IPS-11a (cell line): ENCODE data around the gene CYB561D1.

ENCODE experiments used
- H3K4me3 ChIP-seq: one replicate; pipeline ENCODE4 v1.5.1; 2013; ENCODE audit warnings: low read depth, low read length, control low read depth

Gene CYB561D1

GRCh38 chr1:109527846-109528695 lies 34.2 kb downstream of the CYB561D1 start:
- H3K4me3 ChIP-seq = no peak overlapping the region

GRCh38 chr1:109528712-109529111 lies 34.8 kb downstream of the CYB561D1 start:
- no peak overlapping the region for H3K4me3 ChIP-seq

- no peak overlapping the region for H3K4me3 ChIP-seq
Observed at GRCh38 chr1:109529881-109530456, 36.1 kb downstream of the CYB561D1 start.

GRCh38 chr1:109530457-109531087 lies 36.7 kb downstream of the CYB561D1 start:
- no peak overlapping the region for H3K4me3 ChIP-seq

GRCh38 chr1:109531380-109531779 lies 37.5 kb downstream of the CYB561D1 start:
- no peak overlapping the region for H3K4me3 ChIP-seq

GRCh38 chr1:109531826-109532364 lies 38.0 kb downstream of the CYB561D1 start:
- H3K4me3 ChIP-seq = no peak overlapping the region

GRCh38 chr1:109532365-109533136 lies 38.7 kb downstream of the CYB561D1 start:
- no peak overlapping the region for H3K4me3 ChIP-seq

- no peak overlapping the region for H3K4me3 ChIP-seq
Observed at GRCh38 chr1:109534307-109534858, 40.5 kb downstream of the CYB561D1 start.

- H3K4me3 ChIP-seq = no peak overlapping the region
Observed at GRCh38 chr1:109535481-109535880, 41.6 kb downstream of the CYB561D1 start.

GRCh38 chr1:109535971-109536491 lies 42.1 kb downstream of the CYB561D1 start:
- no peak overlapping the region for H3K4me3 ChIP-seq

GRCh38 chr1:109537450-109538178 lies 43.7 kb downstream of the CYB561D1 start:
- no peak overlapping the region for H3K4me3 ChIP-seq

- no peak overlapping the region for H3K4me3 ChIP-seq
Observed at GRCh38 chr1:109538827-109539555, 45.1 kb downstream of the CYB561D1 start.

- H3K4me3 ChIP-seq = no peak within 1 kb of the TSS
Observed at GRCh38 chr1:109539676-109540075, 45.8 kb downstream of the CYB561D1 start, which contains the start of gene GPR61. Gene GPR61 (plus strand): TSS chr1:109539872. CDS start chr1:109543023, 3,151 bp downstream.

- no peak overlapping the region for H3K4me3 ChIP-seq
Observed at GRCh38 chr1:109541102-109541501, 47.2 kb downstream of the CYB561D1 start.

GRCh38 chr1:109542657-109543056 lies 48.8 kb downstream of the CYB561D1 start:
- H3K4me3 ChIP-seq = no peak overlapping the region

GRCh38 chr1:109543283-109543987 lies 49.5 kb downstream of the CYB561D1 start:
- H3K4me3 ChIP-seq = no peak overlapping the region

GRCh38 chr1:109543988-109544735 lies 50.3 kb downstream of the CYB561D1 start:
- H3K4me3 ChIP-seq = no peak overlapping the region
